GM21619 (cell line): ENCODE measurements around the gene PTAFR.

Experiments
- ATAC-seq: cut with Tn5 transposase; IDR thresholded peaks from one replicate; pipeline ENCODE4 v1.9.1; 2021; ENCODE audit not compliant: unreplicated experiment

PTAFR gene, protein sequence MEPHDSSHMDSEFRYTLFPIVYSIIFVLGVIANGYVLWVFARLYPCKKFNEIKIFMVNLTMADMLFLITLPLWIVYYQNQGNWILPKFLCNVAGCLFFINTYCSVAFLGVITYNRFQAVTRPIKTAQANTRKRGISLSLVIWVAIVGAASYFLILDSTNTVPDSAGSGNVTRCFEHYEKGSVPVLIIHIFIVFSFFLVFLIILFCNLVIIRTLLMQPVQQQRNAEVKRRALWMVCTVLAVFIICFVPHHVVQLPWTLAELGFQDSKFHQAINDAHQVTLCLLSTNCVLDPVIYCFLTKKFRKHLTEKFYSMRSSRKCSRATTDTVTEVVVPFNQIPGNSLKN

DNA sequence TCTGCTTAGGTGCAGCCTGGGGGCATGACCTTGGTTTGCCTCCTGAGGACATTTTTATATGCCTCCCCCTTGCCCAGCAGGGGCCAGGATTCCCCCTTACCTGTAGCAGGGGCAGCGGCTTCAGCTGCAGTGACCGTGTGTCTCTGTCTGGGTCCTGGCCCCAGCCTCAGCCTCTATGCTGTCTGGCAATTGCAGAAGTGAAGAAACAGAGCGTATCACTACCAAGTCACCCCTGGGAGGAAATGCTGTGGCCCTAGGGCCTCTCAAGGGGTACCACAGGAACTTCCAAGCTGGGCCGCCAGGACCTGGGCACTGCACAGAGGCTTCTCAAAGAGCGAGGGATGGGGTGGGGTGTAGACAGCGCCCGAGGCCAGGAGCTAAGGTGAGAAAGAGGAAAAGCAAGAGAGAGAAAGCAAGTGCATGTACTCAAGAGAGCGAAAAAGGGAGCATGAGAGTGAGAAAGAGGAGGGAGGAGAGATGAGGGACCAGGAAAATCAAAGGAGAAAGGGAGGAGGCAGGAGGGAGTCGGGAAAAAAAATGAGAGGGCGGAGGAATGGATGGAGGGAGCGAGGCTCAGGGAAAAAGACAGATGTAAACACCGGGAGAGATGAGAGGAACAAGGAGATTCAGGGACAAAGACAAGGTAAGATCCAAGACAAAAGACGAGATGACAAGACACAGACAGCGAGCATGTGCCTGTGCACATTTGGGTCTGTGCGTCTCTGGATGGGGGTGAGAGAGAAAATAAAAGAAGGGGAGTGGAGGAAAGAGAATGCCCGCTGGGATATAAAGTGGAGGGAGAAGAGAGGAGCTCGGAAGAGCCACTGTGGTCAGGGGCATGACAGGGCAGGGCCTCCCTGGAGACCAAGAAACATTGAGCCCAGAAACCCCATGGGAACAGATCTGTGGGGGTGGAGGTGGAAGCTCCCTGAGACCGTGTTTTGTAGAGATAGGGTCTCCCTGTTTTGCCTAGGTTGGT, at the start of gene PTAFR:
Gene PTAFR, minus strand, starts transcription at position 199 of the 979 bp plus-strand sequence. CDS start 25,669 bp downstream, outside the sequence.
- ATAC-seq = peak; percentile 36

DNA sequence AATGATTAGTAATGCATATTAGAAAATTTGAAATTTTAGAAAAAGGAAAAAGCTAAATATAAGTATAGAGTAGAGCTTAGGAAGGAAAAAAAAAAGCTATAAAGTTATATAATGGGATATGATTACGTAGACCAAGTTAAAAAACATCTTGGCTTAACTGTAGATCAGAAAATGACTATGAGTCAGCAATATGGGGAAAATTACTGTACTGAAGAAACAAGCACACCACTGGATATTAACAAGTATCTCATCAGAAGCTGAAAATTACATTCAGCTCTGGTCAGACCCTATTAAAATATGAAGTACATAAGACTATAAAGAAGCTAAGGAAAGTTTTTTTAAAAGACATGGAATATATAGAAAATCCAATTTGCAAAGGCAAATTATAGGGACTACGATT, 36.8 kb upstream of the PTAFR start:
- ATAC-seq = no peak

DNA sequence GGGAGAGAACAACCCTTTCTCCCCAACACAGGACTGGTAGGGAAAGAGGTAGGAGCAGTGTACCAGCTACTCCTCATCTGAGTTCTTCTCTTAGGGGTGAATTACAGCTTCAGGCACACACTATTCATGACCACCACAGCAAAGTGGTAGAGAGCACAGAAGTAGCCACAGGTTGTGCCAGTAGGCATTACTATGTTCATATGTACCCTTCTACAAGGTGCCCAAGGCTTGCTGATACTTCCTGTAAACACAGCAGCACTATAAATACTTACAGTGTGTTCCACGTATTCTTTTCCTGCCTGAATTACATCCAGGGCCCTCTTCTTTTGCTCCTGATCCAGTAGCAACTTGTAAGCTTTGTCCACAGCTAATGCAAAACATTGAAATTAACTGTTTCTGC, 33.2 kb upstream of the PTAFR start:
- ATAC-seq = no peak

DNA sequence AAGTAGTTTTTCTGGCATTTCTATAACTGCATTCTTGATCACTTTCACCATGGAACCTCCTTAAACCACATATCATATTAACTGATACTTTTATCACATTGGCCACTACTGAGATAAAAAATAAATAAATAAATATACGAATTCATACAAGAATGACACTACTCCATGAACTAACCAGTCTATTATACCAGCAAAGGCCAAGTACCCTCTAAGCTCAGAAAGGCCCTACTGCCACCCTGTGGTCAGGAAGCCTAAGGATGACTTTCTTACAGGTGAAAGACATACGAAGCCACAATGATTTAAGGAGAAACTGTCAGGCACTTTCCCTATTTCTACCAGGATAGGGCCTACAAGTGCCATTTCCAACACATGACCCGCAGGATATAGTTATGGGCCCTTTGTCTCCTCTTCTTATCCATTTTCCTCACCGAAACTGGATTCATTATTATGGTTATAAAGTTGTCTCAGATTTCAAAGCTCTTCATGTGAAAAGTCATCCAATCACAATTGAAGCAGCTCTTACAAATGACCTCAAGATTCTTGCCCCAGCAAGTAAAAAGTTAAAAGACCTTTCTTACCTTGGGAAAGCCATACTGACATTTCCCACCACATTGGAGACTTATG, 32.4 kb upstream of the PTAFR start:
- ATAC-seq = no peak

DNA sequence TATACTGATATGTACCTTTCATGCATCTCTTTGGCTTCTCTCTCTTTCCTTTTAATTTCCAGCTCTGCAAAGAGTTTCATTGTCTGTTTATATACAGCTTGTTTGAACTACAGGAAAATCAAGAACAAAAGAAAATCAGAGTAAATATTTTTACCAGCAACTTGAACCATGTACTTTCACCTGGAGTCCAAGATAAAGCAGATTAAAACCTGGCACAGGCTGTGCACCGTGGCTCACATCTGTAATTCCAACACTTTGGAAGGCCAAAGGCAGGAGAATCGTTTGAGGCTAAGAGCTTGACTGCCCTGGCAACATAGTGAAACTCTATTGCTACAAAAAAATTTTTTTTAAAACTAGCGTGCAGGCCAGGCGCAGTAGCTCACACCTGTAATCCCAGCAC, 28.8 kb upstream of the PTAFR start:
- no peak for ATAC-seq

DNA sequence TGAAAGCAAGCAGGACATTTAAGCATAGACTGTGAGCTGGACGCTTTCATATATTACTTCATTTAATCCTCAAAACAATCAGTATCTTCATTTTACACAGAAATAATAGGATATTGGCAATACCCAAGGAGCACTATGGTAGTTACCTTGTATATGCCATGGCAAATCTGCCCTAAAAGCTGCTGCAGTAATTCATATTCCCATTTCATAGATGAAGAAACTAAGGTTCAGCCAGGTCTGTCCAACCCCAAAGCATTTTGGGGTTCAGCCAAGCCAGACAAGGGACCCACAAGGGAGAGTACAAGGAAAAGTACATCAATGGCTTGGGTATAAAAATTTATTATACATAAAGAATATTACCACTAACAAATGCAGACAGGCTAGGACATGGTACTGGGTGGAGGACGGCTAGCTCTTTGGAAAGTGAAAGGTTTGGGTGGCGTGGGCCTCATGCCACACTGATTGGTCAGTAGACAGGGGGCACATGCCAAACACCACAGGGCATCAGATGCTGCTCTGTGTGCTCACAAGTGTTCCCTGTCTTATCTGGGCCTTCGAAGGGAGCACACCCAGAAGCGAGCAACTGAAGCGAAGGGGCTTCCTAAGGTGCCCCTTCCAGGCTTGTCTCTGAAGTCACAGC, 23.9 kb upstream of the PTAFR start:
- ATAC-seq = no peak

DNA sequence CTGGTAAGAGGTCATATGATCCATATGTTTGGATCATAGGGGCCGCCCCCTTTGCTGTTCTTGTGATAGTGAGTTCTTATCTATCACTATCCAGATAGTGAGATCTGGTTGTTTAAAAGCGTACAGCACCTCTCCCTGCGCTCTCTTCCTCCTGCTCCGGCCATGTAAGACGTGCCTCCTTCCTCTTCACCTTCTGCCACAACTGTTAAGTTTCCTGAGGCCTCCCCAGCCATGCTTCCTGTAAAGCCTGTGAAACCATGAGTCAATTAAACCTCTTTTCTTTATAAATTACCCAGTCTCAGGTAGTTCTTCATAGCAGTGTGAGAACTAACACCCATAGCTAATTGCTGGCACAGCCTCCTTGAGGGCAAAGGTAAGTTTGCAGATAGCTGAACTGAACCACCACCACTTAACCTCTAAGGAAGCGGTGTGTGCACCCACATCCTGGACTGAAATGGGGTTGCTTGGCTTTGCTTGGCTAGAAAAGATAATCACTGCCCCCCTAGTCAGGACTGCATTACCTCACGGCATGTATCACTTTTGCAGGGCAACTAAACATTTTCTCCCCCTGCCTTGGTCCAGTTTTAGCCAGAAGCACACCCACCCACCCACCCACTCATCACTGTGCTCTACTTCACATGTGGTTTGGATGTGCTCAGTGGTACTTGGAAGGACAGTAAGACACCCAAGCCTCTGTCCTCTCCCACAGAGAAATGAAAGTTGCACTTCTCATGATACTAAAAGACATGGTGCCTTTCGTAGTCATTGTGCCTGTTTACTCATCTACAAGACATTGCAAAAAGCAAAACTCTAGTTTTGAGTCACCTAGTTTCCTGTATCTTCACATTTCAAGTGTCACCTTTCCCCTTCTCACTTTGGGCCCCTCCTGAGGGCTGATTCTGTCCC, 23.1 kb upstream of the PTAFR start:
- ATAC-seq = peak; percentile 77

DNA sequence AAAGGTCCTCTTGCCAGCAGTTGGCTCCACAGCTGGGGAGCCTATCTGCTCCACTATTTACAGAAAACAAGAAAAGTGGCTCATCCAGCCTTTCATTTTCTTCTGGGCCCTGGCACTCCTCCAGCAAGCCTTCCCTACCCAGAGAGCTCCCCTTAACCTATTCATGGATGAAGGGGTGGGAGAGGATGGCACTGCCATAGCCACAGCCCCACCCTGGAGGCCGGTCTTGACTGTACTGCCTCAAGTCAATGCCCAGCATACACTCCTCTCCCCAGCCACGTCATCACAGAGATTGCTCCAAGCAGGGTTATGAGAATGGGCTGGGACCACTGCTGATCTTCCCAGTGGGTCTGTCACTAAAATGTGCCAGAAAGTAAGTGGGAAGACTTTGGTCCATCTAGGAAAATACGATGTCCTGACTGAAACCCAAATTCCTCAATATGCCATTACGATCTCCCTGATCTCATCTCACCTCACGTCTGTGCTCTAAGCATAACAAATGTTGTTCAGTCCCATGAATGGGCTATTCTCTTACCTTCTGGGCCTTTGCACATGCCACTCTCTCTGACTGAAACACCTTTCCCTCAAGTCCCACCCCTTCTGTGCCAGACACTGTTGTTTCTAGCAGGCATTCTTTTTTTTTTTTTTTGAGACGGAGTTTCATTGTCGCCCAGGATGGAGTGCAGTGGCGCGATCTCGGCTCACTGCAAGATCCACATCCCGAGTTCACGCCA, 21.4 kb upstream of the PTAFR start:
- no peak for ATAC-seq

DNA sequence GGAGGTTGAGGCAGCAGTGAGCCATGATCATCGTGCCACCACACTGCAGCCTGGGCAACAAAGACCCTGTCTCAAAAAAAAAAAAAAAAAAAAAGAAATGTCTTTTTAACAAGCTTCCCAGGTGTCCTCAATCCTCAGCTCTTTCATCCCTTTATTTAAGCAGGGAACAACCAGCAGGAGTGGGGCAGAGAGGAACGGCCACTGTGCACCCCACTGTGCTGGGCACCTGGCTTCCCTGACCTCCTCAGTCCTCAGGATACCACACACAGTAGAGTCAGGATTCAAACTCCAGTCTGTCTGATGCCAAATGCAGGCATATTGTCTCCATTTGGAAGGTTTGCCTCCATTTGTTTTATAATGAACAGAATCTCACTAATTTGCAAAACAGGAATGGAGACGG, 19.8 kb upstream of the PTAFR start:
- no peak for ATAC-seq

DNA sequence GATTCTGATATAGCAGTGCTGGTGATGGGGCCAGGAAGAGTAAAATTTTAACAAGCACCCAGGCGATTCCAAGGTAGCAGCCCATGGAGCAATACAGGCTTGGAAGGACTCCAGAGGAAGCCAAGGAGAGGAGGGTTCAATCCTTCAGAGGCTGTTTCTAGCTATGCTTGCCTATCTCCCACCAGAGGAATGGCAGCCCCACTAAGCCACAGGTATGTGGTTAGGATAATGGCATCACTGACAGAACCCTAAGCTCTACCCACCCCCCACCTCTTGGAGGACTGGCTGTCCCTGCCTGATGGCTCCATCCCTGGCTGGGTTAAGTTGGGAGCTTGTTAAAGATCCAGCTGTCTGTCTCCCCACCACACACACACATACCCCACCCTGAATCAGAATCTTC, 19.3 kb upstream of the PTAFR start:
- no peak for ATAC-seq

DNA sequence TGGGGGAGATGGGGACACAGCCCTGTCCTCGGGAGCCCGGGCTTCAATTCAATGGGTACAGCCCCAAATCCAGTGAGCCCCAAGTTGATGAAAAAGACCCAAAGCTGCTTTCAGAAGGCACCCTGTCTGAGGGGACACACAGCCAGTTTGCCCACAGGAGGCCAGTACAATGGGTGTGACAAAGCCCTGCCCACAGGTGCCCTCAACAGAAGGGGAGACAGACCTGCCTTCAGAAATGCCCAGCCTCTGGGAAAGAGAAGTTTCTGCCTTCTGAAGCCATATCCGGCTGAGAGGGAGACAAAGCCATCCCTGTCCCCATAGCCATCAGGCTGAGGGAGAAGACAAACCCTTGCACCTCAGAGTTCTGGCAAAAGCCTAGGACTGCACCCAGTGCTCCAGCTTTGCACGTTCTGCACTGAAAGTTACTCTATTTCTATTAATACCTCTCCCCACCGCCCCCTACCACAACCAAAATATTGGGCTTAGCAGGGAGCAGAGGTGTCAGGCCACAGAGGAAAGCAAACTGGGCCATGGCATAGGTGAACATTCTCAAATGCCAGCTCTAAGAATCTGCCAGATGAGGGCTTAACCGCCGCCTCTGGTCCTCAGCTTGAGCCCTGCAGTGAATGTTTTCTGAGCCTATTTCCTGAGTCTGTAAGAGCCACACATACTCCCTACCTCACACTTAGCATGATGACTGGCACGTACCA, 18.0 kb upstream of the PTAFR start:
- ATAC-seq = no peak

DNA sequence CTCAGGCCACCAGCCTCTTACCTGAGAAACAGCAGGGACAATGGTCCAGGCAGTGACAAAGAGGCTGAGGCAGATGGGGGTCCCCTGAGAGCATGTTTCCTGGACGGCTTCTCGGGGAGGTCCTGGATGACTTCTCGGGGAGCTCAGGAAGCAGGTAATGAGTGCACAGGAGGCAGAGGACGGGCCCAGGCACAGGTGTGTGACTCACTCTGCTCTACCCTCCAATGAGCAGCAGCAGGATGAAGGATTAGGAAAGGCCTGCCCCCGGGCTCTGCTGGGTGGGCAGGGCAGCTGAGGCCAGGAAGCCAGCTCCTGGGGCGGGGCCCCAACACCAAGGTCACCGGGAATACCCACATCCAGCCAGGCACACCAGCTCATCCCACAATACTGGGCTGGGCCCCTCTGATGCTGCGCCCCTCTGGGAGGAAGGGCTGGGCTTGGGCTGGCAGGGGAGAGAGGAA, 17.2 kb upstream of the PTAFR start:
- ATAC-seq = no peak

DNA sequence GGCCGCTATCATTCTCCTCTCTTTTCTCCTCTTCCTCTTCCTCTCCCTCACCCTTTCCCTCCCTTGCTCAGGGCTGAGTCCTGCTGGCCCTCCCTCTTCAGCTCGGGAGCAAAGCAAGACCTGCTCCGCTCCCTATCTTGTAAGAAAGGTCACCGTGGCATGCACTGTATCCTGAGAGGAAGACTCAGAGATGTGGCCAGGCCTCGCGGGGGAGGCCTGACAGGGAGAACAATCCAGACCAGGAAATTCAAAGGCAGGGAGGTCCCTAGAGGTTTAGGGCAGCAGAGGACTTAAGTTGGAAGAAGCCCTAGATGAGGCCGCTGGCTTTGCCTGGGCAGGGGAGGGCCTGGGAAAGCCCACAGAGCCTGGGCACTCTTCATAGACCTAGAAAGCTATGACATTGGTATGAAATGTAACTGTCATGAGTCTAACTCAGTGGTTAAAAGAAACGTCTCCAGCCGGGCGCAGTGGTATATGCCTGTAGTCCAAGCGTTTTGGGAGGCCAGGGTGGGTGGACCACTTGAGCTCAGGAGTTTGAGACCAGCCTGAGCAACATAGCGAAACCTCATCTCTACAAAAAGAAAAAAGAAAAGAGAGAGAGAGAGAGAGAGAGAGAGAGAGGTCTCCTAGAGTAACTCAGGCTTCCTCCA, 14.6 kb upstream of the PTAFR start:
- no peak for ATAC-seq

DNA sequence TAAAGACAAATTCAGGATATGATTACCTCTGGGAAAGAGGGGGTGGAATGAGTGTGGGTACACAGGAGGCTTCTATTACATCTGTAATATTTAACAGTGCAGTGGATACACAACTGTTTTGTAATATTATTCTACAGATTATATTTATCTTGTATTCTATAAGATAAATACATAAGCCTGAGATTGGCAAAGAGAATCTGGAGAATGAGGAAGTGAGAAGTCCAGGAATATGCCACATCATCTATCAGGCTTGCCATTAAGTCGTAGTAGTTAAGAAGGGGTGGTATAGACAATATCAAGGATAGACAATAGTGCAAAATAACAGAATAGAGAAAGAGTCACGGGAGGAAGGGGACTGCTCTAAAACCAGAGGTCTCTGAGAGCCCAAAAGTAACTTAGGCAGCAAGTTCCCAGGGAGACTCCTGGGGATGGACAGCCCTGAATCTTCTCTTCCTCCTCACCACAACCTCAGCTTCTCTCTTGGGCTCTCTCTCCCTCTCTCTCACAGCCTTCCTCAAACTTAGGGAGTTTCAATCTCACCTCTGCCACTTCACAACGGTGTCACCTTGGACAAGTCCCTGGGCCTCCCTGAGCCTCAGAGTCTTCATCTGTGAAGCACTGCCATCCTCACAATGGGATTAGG, 14.0 kb upstream of the PTAFR start:
- ATAC-seq = no peak

DNA sequence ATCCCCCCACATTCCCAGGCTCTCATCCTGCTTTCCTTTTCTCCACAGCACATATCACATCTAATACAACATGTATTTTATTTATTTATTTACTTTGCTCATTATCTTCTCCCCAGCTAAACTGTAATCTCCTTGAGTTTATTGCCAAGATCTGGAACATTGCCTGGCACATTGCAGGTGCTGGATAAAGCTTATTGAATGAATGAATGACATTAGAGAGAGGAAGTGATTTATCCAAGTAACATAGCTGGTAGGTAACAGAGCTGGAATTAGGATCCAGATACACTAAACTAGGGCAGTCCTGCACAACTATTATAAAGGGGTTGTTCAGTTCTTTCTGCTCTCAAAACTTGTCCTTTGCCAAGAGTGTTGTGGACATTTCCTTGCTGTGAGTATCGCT, 8.6 kb upstream of the PTAFR start:
- no peak for ATAC-seq

DNA sequence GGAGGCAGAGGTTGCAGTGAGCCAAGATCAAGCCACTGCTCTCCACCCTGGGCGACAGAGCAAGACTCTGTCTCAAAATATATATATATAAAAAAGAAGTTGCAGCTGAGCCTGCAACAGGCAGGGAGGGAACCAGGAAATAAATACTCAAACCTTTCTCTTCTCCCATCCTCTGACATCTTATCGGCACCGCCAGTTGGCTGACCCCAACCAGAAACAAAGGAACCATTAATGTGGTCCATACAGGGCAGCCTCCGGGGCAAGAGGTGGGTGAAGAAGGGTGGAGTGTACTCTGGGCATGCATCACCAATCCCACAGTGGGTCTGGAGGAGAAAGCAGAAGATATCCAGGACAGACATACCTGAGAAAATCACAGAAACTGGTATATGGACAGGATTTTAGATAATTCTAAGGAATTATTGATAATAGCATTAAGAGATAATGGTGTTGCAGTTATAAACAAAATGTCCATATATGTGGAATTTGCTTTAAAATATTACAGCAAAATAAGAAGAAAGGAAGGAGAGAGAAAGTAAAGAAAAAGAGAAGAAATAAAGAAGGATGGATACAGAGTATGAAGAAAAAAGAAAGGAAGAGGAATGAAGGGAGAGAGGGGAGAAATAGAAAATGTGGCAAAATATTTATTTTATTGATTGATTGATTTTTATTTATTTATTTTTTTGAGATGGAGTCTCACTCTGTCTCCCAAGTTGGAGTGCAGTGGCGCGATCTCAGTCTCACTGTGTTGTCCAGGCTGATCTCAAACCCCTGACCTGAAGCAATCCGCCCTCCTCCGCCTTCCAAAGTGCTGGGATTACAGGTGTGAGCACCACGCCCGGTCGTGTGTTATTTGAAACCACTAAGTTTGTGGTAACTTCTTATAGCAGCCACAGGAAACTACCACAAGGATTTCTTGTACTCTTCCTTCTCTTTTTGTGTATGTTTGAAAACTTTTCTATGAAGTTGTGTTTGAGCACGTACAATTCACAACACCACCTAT, 4.1 kb upstream of the PTAFR start:
- no peak for ATAC-seq
